ENCODE data around the gene SEC23B.
"Not testable (repeated sequence)": the region's sequence is repeated elsewhere in the genome, so short reads cannot be mapped to it uniquely, and the experiment has no call there.

The SEC23B gene

GRCh38 chr20:18526761-18527160 is 19.0 kb downstream of the SEC23B start:
- not testable (repeated sequence) for DNase-seq

- no peak for DNase-seq
Measured at GRCh38 chr20:18527339-18527738, 19.6 kb downstream of the SEC23B start.

GRCh38 chr20:18527836-18528235 is 20.1 kb downstream of the SEC23B start:
- peak; percentile 89 for DNase-seq

GRCh38 chr20:18529041-18529440 is 21.3 kb downstream of the SEC23B start:
- DNase-seq, result no peak

- no peak for DNase-seq
Measured at GRCh38 chr20:18532626-18533025, 24.9 kb downstream of the SEC23B start.

- no peak for DNase-seq
Measured at GRCh38 chr20:18533491-18533890, 25.8 kb downstream of the SEC23B start.

GRCh38 chr20:18533978-18534644 is 26.4 kb downstream of the SEC23B start:
- DNase-seq, result no peak

- peak; percentile 80 for DNase-seq
Measured at GRCh38 chr20:18537651-18538050, 29.9 kb downstream of the SEC23B start.

GRCh38 chr20:18541741-18542140 is 34.0 kb downstream of the SEC23B start:
- DNase-seq, result peak; percentile 51

GRCh38 chr20:18543216-18543615 is 35.5 kb downstream of the SEC23B start:
- DNase-seq, result no peak

- no peak for DNase-seq
Measured at GRCh38 chr20:18543932-18544331, 36.2 kb downstream of the SEC23B start.

- DNase-seq, result no peak
Measured at GRCh38 chr20:18545566-18545965, 37.8 kb downstream of the SEC23B start.

- DNase-seq, result no peak
Measured at GRCh38 chr20:18548465-18548864, 40.7 kb downstream of the SEC23B start.

- DNase-seq, result no peak
Measured at GRCh38 chr20:18553746-18554145, 46.0 kb downstream of the SEC23B start.

- DNase-seq, result peak; percentile 91
Measured at GRCh38 chr20:18566892-18567738, 59.4 kb downstream of the SEC23B start, which contains the start of gene SMIM26. SMIM26 (plus strand) TSS chr20:18567432; CDS start chr20:18567479, 47 bp downstream.

GRCh38 chr20:18567739-18568091 is 60.0 kb downstream of the SEC23B start:
- DNase-seq, result no peak

- no peak for DNase-seq
Measured at GRCh38 chr20:18571009-18571408, 63.3 kb downstream of the SEC23B start.

GRCh38 chr20:18571578-18571977 is 63.8 kb downstream of the SEC23B start:
- no peak for DNase-seq

- no peak for DNase-seq
Measured at GRCh38 chr20:18577942-18578341, 70.2 kb downstream of the SEC23B start.

- DNase-seq, result no peak
Measured at GRCh38 chr20:18578581-18578980, 70.8 kb downstream of the SEC23B start.

GRCh38 chr20:18580012-18580411 is 72.3 kb downstream of the SEC23B start:
- no peak for DNase-seq

- DNase-seq, result no peak
Measured at GRCh38 chr20:18585134-18585533, 77.4 kb downstream of the SEC23B start.

GRCh38 chr20:18587665-18588573 is 80.2 kb downstream of the SEC23B start, which contains the start of gene DTD1:
DTD1 (plus strand) TSS chr20:18588054; CDS start chr20:18588073, 19 bp downstream.
- DNase-seq, result peak; percentile 85

Measured in HCEC 1CT (cell line).